AG04449 (cell line): Measurements from ENCODE around the gene NOSIP.
A peak's percentile ranks its signal among the peaks of the same experiment; 100 is the strongest.

Experiments used
- CTCF ChIA-PET: fragments of 350-600 bp; formaldehyde crosslinking; extraction: SDS; loops from one replicate; lab custom pipeline; 2021; ENCODE audit warnings: antibody characterized with exemption; lab: Yijun Ruan, JAX
- POLR2A ChIA-PET: fragments of 400-600, 350-600 bp; formaldehyde crosslinking; extraction: SDS; loops from one replicate; lab custom pipeline; 2020; ENCODE audit warnings: antibody characterized with exemption, inconsistent platforms; lab: Yijun Ruan, JAX
- DNase-seq: peaks from one replicate; pipeline ENCODE4 v3.0.0-alpha.2; 2010; ENCODE audit warnings: low read depth, low spot score
- H3K4me3 ChIP-seq: 2 replicates; pipeline ENCODE4 v1.5.1; 2011; ENCODE audit warnings: low read depth, mild to moderate bottlenecking, control low read depth, low read length
- TF ChIP-seq, protein P1 (sequence below): IDR thresholded peaks from one replicate; pipeline ENCODE4 v1.5.1; 2011; ENCODE audit warnings: mild to moderate bottlenecking, moderate library complexity, low read length, control low read depth, inconsistent platforms; ENCODE audit not compliant: insufficient read depth; ENCODE audit errors: missing control alignments

Gene NOSIP

DNA sequence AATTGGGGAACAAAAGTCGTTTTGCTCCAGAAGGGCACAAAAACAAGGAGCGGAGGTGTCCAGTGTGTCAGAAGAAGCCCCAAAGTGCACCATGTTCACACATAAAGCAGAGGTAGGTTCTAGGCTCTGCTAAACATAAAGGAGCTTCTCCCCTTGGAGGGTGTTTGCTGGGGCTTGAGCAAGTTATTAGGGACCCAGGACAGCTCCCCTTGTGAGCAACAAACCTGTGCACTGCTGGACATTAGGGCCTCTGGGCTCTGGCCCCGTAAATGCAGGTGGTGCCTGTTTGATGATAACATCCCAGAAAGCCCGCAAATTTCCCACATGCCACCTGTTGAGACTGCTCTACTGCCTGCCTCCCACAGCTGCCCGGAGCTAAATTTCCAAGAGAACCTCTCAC, 41.7 kb downstream of the NOSIP start:
- H3K4me3 ChIP-seq: no peak overlapping the region
- TF ChIP-seq, protein P1, sequence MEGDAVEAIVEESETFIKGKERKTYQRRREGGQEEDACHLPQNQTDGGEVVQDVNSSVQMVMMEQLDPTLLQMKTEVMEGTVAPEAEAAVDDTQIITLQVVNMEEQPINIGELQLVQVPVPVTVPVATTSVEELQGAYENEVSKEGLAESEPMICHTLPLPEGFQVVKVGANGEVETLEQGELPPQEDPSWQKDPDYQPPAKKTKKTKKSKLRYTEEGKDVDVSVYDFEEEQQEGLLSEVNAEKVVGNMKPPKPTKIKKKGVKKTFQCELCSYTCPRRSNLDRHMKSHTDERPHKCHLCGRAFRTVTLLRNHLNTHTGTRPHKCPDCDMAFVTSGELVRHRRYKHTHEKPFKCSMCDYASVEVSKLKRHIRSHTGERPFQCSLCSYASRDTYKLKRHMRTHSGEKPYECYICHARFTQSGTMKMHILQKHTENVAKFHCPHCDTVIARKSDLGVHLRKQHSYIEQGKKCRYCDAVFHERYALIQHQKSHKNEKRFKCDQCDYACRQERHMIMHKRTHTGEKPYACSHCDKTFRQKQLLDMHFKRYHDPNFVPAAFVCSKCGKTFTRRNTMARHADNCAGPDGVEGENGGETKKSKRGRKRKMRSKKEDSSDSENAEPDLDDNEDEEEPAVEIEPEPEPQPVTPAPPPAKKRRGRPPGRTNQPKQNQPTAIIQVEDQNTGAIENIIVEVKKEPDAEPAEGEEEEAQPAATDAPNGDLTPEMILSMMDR: no peak
- ChIA-PET POLR2A (interaction anchor here (0.9 kb wide), 1 partner anchor 11 kb away, joined by 3 read pairs; the partner anchor contains the start of gene RCN3), CTCF (interaction anchor here (0.7 to 3.7 kb wide), 2 partner anchors 9 to 36 kb away, joined by 3 to 36 read pairs; no protein-coding TSS in a partner anchor)
- DNase-seq: no peak

DNA sequence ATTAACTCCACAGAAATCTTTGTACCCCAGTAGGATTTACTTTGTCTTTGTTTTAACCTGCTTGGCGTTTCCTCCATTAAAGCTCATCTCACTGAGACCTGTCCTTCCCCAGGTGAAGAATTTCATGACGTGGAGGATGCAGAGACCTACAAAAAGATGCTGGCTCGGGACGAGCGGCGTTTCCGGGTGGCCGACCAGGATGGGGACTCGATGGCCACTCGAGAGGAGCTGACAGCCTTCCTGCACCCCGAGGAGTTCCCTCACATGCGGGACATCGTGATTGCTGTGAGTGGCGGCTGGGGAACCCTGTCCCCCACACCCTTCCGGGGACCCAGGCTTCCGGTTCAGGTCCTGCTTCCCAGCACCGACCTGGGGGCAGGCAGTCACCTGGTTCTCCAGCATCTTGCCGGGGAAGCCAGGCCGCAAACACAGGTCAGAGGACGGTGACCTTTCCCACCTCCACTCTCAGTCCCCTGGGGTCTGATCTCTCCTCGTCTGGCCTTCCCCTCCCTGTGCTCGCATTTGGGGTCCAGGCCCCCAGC, 43.4 kb downstream of the NOSIP start:
- no peak overlapping the region for H3K4me3 ChIP-seq
- ChIA-PET CTCF (interaction anchor here (1.0 to 3.7 kb wide), 3 partner anchors 11 to 34 kb away, joined by 3 to 36 read pairs (median 6); no protein-coding TSS in a partner anchor), POLR2A (no interaction called here)
- TF ChIP-seq, protein P1: no peak
- no peak for DNase-seq

DNA sequence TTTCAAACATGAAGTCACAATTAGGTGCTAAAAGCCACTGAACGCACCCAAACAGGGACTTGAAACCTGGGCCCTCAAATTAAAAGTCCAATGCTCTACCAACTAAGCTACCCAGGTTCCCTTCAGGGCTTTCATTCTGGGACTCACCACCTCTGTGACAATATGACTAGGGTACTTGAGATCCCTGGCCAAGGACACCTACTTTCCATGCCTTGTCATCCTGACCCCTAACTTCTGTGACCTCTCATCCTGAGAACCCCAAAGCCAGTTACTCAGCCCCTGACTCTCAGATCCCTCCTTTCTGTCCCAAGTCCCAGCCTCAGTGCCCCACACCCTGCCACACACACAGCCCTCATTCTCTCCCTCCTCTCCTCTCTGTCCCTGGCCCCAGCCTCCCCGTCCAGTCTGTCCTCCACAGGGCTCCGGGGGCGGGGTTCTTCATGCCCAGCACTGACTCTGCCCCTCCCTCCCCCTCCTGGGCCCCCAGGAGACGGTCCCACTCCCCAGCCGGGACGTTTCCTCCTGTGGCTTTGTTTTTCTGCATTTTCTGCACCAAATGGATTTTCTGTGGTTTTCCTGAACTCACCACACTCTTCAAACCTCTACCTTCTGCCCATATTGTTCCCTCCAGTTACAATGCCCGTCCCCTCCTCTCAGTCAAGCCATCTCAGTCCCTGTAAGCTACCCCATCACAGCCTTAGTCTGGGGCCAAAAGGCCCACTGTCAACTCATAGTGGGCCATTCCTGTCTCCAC, 45.5 kb downstream of the NOSIP start:
- ChIA-PET POLR2A (no interaction called here), CTCF (interaction anchor here (0.8 to 2.9 kb wide), 6 partner anchors 12 to 31 kb away, joined by 3 to 30 read pairs (median 4); no protein-coding TSS in a partner anchor)
- TF ChIP-seq, protein P1: no peak
- H3K4me3 ChIP-seq: no peak overlapping the region
- no peak for DNase-seq

DNA sequence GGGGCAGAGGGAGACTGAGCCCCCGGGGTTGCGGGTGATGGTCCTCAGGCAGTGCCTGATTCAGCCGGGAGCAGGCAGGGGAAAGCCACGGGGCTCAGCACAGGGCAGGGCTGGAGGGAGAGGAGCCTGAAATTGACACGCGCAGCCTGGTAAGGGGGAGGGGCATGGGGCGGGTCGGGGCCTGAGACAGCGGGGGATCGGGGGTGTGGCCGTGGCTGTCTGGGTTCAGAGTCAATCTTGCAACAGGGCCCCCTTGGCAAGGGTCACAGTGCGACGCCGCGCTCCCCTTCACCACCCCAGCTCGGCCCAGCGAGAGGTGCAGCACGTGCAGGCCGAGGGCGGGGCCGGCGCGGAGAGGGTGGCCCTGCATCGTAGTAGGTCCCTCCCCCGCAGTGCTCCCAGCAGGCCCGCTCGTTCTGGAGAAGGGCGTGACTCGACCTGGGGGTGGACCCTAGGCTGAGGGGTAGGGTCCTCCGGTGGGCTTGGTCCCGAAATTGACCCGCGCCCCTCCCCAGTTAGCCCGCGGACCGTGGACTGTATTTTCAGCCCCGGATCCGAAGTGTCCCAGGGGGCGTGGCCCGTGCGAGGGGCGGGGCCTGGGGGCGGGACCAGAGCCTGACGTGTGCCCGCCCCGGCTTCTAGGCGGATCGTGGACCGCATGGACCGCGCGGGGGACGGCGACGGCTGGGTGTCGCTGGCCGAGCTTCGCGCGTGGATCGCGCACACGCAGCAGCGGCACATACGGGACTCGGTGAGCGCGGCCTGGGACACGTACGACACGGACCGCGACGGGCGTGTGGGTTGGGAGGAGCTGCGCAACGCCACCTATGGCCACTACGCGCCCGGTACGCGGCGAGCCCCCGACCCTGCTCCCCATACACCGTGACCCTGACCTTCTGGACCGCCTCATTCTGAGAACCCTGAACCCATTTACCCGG, 46.5 kb downstream of the NOSIP start:
- ChIA-PET CTCF (interaction anchor here (0.8 to 2.9 kb wide), 6 partner anchors 13 to 30 kb away, joined by 3 to 30 read pairs (median 4); no protein-coding TSS in a partner anchor), POLR2A (no interaction called here)
- no peak for DNase-seq
- peak overlapping the region; percentile 56 for H3K4me3 ChIP-seq
- TF ChIP-seq, protein P1: no peak

DNA sequence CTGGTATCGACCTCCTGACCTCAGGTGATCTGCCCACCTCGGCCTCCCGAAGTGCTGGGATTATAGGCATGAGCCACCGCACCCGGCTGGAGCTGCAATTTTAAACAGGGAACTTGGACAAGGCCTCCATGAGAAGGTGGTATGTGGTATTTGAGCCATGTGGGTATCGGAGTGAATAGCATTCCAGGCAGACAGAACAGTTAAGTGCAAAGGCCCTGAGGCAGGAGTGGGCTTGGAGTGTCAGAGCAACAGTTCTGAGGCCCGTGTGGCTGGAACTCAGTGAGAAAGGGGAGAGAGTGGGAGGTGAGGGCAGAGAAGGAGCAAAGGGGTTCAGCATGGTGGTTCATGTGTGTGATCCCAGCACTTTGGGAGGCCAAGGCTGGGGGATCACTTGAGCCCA, 49.6 kb downstream of the NOSIP start:
- no peak for DNase-seq
- POLR2A ChIA-PET: no interaction called here
- CTCF ChIA-PET: interaction anchor here (1.0 to 4.7 kb wide), 5 partner anchors 13 to 39 kb away, joined by 3 to 21 read pairs (median 8); no protein-coding TSS in a partner anchor
- no peak overlapping the region for H3K4me3 ChIP-seq
- TF ChIP-seq, protein P1: no peak
